Endothelial cell of umbilical vein (primary cell): ENCODE results near the gene EFNA5. TPM values are rescaled to one million over a fixed set of nuclear protein-coding genes. Genes with fewer than 3 reads are reported as not detected.

ENCODE experiments used
- BruUV-seq: library from RNA; stranded (reverse); fragments of 400-500 nt; replicated peaks from 2 replicates; lab custom pipeline; 2021; lab: Mats Ljungman, UMichigan
- CTCF ChIA-PET: fragments of 300-600, 350-600 bp; sonication (Branson Sonifier 250); formaldehyde crosslinking; loops from one replicate; lab custom pipeline; 2021; ENCODE audit warnings: antibody characterized with exemption, inconsistent platforms; lab: Charles Lee
- POLR2A ChIA-PET: fragments of 300-600, 350-600 bp; sonication (Branson Sonifier 250); formaldehyde crosslinking; loops from one replicate; lab custom pipeline; 2021; ENCODE audit warnings: antibody characterized with exemption, inconsistent platforms; lab: Charles Lee
- DNase-seq: peaks from one replicate; pipeline ENCODE4 v3.0.0-alpha.2; 2011; ENCODE audit warnings: low read depth, low spot score
- FAIRE-seq: peaks from 2 replicates; lab custom pipeline; 2011; peaks lifted over from hg19 to GRCh38; lab: Jason Lieb, UNC
- H2AFZ ChIP-seq: 2 replicates; pipeline ENCODE4 v1.6.0; 2012; ENCODE audit warnings: low read depth, low read length, control low read depth, inconsistent platforms
- H3K27ac ChIP-seq: 2 replicates; pipeline ENCODE4 v1.5.1; 2011; ENCODE audit warnings: low read depth, mild to moderate bottlenecking, control low read depth, low read length, moderate library complexity; ENCODE audit not compliant: insufficient read depth
- H3K27me3 ChIP-seq, 2 experiments: 2 replicates each; pipeline versions ENCODE4 v1.6.0 to v1.6.1; 2011; ENCODE audit warnings: low read length in 2 of 2, mixed read lengths in 1 of 2; ENCODE audit not compliant: control insufficient read depth in 2 of 2, insufficient read depth in 2 of 2
- H3K36me3 ChIP-seq, 2 experiments: 2 replicates in 1 of 2; 3 replicates in 1 of 2; pipeline ENCODE4 v1.5.1; 2011; ENCODE audit warnings: low read length in 2 of 2, mild to moderate bottlenecking in 1 of 2, moderate library complexity in 1 of 2; ENCODE audit not compliant: control insufficient read depth in 2 of 2, insufficient read depth in 2 of 2; ENCODE audit errors: extremely low read depth in 1 of 2
- H3K4me1 ChIP-seq: 3 replicates; pipeline ENCODE4 v1.5.1; 2011; ENCODE audit warnings: mild to moderate bottlenecking, low read length; ENCODE audit not compliant: control insufficient read depth, insufficient read depth; ENCODE audit errors: extremely low read depth
- H3K4me2 ChIP-seq: 2 replicates; pipeline ENCODE4 v1.6.1; 2011; ENCODE audit warnings: low read length, control low read depth, mixed read lengths; ENCODE audit not compliant: insufficient read depth
- H3K4me3 ChIP-seq, 3 experiments: fragments of 200-600 bp in 1 of 3; sonication (generic), shearing (Covaris generic) in 1 of 3; replicated peaks in 1 of 3; 2 replicates each; pipeline ENCODE4 v1.5.1; 2011 to 2016; ENCODE audit warnings: control low read depth in 3 of 3, low read length in 3 of 3, mild to moderate bottlenecking in 2 of 3, inconsistent platforms in 1 of 3, low read depth in 1 of 3, moderate library complexity in 1 of 3; ENCODE audit not compliant: insufficient read depth in 1 of 3
- H3K79me2 ChIP-seq: 2 replicates; pipeline ENCODE4 v1.6.0; 2012; ENCODE audit warnings: low read length, inconsistent platforms; ENCODE audit not compliant: control insufficient read depth, insufficient read depth
- H3K9ac ChIP-seq: replicated peaks from 2 replicates; pipeline ENCODE3; 2011; ENCODE audit warnings: low read length, control low read depth; ENCODE audit not compliant: insufficient read depth; ENCODE audit errors: extremely low read depth
- H3K9me1 ChIP-seq: replicated peaks from 3 replicates; pipeline ENCODE4 v1.6.0; 2011; ENCODE audit warnings: mild to moderate bottlenecking, low read length; ENCODE audit not compliant: control insufficient read depth, insufficient read depth; ENCODE audit errors: extremely low read depth
- H3K9me3 ChIP-seq: replicated peaks from 2 replicates; pipeline ENCODE4 v1.5.1; 2012; ENCODE audit warnings: low read length, inconsistent platforms; ENCODE audit not compliant: control insufficient read depth, insufficient read depth
- H4K20me1 ChIP-seq: replicated peaks from 2 replicates; pipeline ENCODE3; 2011; ENCODE audit warnings: mild to moderate bottlenecking, low read length; ENCODE audit not compliant: control insufficient read depth, insufficient read depth; ENCODE audit errors: extremely low read depth
- FOS ChIP-seq: IDR thresholded peaks from 2 replicates; pipeline ENCODE4 v1.6.1; 2011; ENCODE audit warnings: mild to moderate bottlenecking, low read length, moderate library complexity, borderline replicate concordance; ENCODE audit not compliant: insufficient read depth
- GATA2 ChIP-seq: IDR thresholded peaks from 2 replicates; pipeline ENCODE4 v1.7.0; 2011; ENCODE audit warnings: low read depth, mild to moderate bottlenecking, moderate library complexity, mixed read lengths, low read length; ENCODE audit not compliant: insufficient read length, insufficient read depth
- JUN ChIP-seq: IDR thresholded peaks from 2 replicates; pipeline ENCODE4 v1.6.1; 2011; ENCODE audit warnings: borderline replicate concordance, low read depth; ENCODE audit not compliant: insufficient read length, insufficient read depth
- POLR2A ChIP-seq: IDR thresholded peaks from 2 replicates; pipeline ENCODE4 v1.6.1; 2012; ENCODE audit warnings: low read depth, mild to moderate bottlenecking, control low read depth, low read length
- POLR2AphosphoS5 ChIP-seq: IDR thresholded peaks from 2 replicates; pipeline ENCODE4 v1.6.1; 2012; ENCODE audit warnings: low read depth, mild to moderate bottlenecking, control low read depth, low read length, moderate library complexity; ENCODE audit not compliant: insufficient read depth
- dilution Hi-C: fragments of 300-500 bp; cut with MboI; formaldehyde crosslinking; loops from one replicate; pipeline ENCODE4 v1.15.0; 2019; ENCODE audit warnings: low sequenced_read_pairs; ENCODE audit not compliant: extremely low pct_ligation_motif_present
- intact Hi-C: fragments of 100-400 bp; cut with micrococcal nuclease; formaldehyde crosslinking; loops from one replicate; pipeline ENCODE4 v1.10.0; 2022
- polyA plus RNA-seq, 4 experiments: library from polyadenylated mRNA; depleted of rRNA in 3 of 4; stranded (reverse) in 3 of 4; unstranded in 1 of 4; fragments of >200 nt; gene quantifications; 2 replicates each; pipeline versions ENCODE4 v1.2.1 to v1.2.3, GENCODE V29; 2011 to 2012; ENCODE audit warnings: missing spikeins in 1 of 4
- total RNA-seq: library from RNA; stranded (reverse); gene quantifications from 2 replicates; pipeline ENCODE4 v1.2.3, GENCODE V29; 2021

Gene EFNA5
- total and polyA plus RNA-seq, 2 donors (not counting 3 experiments of a cell fraction or from before 2014, with no cell fraction given), result 13.6 to 22.1 TPM

DNA sequence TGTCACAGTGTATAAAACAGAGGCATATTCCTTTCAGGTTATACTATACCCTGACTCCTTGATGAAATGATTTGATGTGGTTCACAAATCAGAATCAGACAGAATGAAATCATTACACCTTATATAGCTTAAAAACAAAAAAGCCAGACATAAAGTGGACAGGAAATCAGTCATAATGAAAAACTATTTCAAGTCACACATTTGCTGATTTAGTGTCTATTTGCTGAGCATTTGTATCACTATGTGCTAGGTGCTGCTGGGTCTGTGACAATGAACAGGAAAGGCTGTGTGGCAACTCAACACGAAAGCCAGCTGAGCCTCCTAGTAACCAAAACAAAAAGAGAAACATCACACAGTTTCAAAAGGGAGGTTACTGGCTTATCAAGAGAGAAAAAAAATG is 194.0 kb downstream of the EFNA5 start:
- DNase-seq (peak; percentile 94), FAIRE-seq (peak; percentile 81)
- peak overlapping the region; percentile 93 for H3K27ac ChIP-seq
- H2AFZ ChIP-seq, result no peak overlapping the region
- H3K4me2 ChIP-seq, result peak overlapping the region; percentile 40
- ChIA-PET CTCF (interaction anchor here (0.9 to 2.6 kb wide), 5 partner anchors 8 to 96 kb away, joined by 3 to 8 read pairs (median 3); no protein-coding TSS in a partner anchor), POLR2A (no interaction called here)
- TF ChIP-seq FOS, result peak; percentile 24
- no peak for TF ChIP-seq GATA2
- TF ChIP-seq JUN, result peak; percentile 77
- peaks cover 2% of the 10 kb centered on the region for H3K79me2 ChIP-seq
- no peak overlapping the region for H3K4me3 ChIP-seq
- H3K4me1 ChIP-seq, result peaks cover 46% of the 10 kb centered on the region
- no peaks in the 10 kb centered on the region for H3K9me1 ChIP-seq
- H4K20me1 ChIP-seq, result no peaks in the 10 kb centered on the region
- H3K27me3 ChIP-seq, result no peaks in the 10 kb centered on the region
- intact Hi-C loops (loop anchor here (1.0 to 2.0 kb wide), 4 partner anchors 7 to 95 kb away; no protein-coding TSS in a partner anchor), dilution Hi-C loops (no loop called here)
- H3K9me3 ChIP-seq, result no peaks in the 10 kb centered on the region
- no peaks in the 10 kb centered on the region for H3K36me3 ChIP-seq
- no TSS peak for BruUV-seq
- H3K9ac ChIP-seq, result peak overlapping the region; percentile 83

DNA sequence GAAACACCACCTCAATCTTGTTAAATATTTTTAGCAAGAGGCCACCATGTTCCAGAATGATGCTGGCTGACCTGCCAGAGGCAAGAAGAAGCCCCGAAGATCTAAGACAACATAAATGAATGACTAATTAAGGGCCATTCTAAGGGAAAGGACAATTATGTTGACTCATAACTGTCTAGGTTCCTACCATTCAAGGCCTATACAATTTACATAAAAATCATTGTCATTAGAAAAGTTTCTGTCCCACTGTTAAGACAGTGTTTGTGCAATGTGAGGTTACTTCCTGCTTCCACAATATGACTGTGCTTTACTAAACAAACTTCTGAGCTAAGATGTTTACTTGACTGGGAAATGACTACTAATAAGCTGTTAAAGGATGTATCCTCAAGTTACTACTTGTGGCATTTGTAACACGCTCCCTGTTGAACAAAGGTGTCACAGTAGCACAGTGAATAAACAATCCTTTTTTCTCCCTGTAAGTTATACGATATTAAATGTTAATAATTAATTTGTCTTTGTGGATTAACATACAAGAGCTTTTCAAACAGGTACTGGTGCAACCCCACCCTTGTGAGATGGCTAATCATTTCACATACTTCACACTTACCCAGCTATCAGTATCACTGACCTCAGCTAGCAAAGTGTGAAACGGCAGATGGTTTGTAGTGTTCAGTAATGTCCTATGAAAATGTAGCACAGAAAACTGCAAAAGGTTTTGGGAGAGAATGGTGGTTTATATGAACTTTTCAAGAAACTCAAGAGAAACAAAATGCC is 195.8 kb downstream of the EFNA5 start:
- Histone ChIP-seq H3K4me2 (peak overlapping the region; percentile 55), H3K9me1 (no peaks in the 10 kb centered on the region), H3K4me3 (no peak overlapping the region), H3K9ac (peak overlapping the region; percentile 60), H3K79me2 (peaks cover 2% of the 10 kb centered on the region), H3K9me3 (no peaks in the 10 kb centered on the region), H3K4me1 (peaks cover 57% of the 10 kb centered on the region), H3K36me3 (no peaks in the 10 kb centered on the region), H3K27me3 (no peaks in the 10 kb centered on the region), H2AFZ (no peak overlapping the region), H3K27ac (peak overlapping the region; percentile 93), H4K20me1 (no peaks in the 10 kb centered on the region)
- peak; percentile 67 for DNase-seq
- intact Hi-C loops, result loop anchor here (1.0 kb wide), 1 partner anchor 50 kb away; no protein-coding TSS in a partner anchor
- TSS peak; percentile 40 for BruUV-seq
- dilution Hi-C loops, result no loop called here
- no peak for TF ChIP-seq GATA2
- no peak for TF ChIP-seq POLR2A
- peak; percentile 64 for TF ChIP-seq FOS
- TF ChIP-seq JUN, result peak; percentile 46
- peak; percentile 28 for TF ChIP-seq POLR2AphosphoS5
- CTCF ChIA-PET, result interaction anchor here (0.7 to 2.6 kb wide), 3 partner anchors 98 to 227 kb away, joined by 3 to 8 read pairs (median 4); no protein-coding TSS in a partner anchor
- POLR2A ChIA-PET, result interaction anchor here (0.6 kb wide), 1 partner anchor 198 kb away, joined by 3 read pairs; no protein-coding TSS in a partner anchor
- peak; percentile 79 for FAIRE-seq
